ENCODE measurements around the gene TGFBRAP1.
A peak's percentile ranks its signal among the peaks of the same experiment; 100 is the strongest.

Gene TGFBRAP1

GRCh38 chr2:105329561-105330495 is at the start of gene TGFBRAP1:
TSS of gene TGFBRAP1 (minus strand) at chr2:105329735. CDS start at chr2:105308301, 21,434 bp downstream.
- DNase-seq, result peak; percentile 66

- no peak for DNase-seq
Observed at GRCh38 chr2:105378921-105379383, 49.4 kb upstream of the TGFBRAP1 start.

DNA sequence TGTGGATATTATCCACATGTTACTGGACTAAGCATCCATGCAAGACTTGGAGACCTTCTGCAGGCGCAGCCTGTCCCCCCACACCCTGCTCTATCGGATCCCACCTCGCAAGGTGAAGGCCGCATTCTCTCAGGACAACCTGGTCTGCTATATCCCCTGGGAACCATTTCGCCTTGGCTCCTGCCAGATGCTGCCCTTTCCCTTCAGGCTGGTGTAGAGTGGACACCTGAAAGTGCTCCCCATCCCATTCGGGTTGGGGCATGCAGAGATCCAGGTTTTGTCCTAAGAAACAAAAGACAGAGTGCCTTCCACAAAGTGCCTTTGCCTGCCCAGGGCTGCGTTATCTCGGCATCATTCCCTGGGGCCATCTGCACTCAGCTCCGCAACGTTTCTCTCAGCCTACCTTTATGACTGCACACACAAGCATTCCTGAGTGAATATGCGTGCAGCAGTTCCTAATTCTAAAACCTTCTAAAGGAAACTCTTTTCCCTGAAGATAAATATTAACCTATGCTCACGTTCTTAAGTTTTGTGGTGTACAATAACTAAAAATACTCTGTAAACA is 48.8 kb upstream of the TGFBRAP1 start:
- no peak for DNase-seq

GRCh38 chr2:105377871-105378270 is 48.3 kb upstream of the TGFBRAP1 start:
- DNase-seq, result no peak

DNA sequence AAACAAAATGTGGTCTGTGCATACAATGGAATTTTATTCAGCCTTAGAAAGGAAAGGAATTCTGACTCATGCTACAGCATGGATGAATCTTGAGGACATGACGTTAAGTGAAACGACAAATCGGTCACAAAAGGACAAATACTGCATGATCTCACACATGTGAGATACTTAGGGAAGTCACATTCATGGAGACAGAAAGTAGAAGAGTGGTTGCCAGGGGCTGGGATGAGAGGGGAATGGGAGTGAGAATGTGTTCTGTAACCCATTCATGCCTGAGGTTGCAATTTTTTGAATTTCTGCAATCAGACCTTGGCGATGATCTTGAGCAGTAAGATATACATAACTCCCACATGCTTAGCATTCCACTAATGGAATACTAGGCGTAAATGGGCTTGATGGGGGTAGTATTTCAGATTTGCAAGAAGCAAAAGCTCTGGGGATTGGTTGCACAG is 47.3 kb upstream of the TGFBRAP1 start:
- peak; percentile 82 for DNase-seq

- DNase-seq, result no peak
Observed at GRCh38 chr2:105376010-105376409, 46.5 kb upstream of the TGFBRAP1 start.

GRCh38 chr2:105375001-105375561 is 45.5 kb upstream of the TGFBRAP1 start:
- peak; percentile 58 for DNase-seq

- no peak for DNase-seq
Observed at GRCh38 chr2:105373895-105374401, 44.4 kb upstream of the TGFBRAP1 start.

GRCh38 chr2:105373344-105373781 is 43.8 kb upstream of the TGFBRAP1 start:
- DNase-seq, result no peak

DNA sequence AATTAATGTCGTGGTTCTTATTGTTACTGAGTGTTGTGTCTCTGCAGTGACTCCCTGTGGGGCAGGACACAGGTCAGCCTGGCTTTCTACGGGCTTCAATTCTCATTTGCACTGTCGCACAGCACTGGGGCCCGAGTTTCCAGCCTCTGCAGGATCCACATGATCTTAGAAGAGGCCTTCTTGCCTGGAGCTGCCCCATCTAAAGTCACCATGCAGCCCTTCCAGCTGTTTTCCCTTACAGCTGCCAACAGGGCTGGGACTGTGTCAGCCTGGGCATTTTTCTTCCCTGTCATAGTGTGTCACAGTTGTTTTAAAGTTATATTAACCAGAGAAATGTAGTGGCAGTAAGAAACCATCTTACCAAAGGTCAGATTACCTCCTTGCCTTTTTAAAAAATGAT is 42.3 kb upstream of the TGFBRAP1 start:
- DNase-seq, result no peak

DNA sequence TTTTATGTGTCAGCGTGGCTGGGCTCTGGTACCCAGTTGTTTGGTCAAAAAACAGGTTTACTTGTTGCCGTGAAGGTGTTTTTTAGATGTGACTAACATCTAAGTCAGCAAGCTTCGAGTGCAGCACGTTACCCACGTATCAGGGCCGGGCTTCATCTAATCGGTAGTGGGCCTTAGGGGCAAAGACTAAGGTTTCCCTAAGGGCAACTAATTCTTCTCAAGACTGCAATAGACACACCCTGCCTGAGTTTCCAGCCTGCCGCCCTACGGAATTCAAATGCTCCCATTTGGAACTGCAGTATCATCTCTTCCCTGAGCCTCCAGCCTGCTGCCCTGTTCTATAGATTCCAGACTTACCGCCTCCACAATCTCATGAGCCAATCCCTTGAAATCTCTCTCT is 41.6 kb upstream of the TGFBRAP1 start:
- no peak for DNase-seq

- DNase-seq, result peak; percentile 83
Observed at GRCh38 chr2:105369777-105370690, 40.5 kb upstream of the TGFBRAP1 start.

GRCh38 chr2:105368759-105369408 is 39.3 kb upstream of the TGFBRAP1 start:
- DNase-seq, result no peak

DNA sequence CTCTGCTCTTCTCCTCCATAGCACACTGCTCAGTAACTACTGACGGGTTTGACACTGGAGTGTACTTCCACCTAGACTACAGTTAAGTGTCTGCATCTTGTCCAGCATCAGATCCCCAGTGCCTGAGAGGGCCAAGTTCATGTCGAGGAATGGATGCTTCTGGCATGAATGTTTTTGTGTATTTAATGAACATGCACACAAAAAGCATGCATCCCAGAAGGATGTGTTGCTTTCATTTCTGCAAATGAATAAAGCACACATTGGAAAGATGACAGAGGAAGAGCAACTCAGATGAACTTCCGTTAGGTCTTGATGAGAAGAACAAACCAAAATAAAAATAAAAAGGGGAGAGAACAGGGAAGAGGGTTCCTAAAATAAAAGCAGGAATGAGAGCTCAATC is 35.7 kb upstream of the TGFBRAP1 start:
- no peak for DNase-seq

GRCh38 chr2:105364436-105365139 is 35.1 kb upstream of the TGFBRAP1 start:
- peak; percentile 78 for DNase-seq

DNA sequence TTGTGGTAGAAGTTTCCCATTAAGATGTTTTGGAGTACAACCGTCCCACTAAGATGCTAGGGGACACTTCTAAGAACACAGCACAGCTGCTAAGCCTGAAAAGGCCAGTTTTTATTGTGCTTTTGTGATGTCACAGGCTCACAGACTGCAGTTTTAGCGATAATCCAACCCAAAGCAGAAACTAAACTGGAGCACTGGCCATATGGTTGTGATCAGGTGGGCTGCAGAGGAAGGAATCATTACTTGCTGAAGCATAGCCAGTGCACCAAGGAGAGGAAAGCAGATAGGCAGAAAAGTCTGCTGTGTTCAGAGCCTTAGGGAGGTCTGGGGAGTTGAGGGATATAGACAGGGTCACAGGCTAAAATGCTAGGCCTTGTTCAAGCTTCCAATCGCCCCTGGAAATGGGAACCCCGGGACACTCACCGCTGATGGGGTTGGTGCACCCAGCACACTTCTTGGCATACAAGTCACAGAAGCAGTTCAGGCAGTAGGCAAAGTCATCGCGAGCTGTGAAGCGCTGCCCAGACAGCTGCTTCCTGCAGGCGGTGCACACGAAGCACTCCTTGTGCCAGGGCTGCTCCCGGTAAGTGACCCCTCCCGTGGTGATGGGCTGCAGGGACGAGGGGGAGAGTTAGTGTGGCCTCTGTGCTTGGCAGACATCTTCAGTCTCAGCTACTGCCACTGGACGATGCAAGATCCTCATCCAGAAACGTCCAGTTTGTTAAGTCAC is 33.5 kb upstream of the TGFBRAP1 start:
- DNase-seq, result no peak

GRCh38 chr2:105361102-105361889 is 31.8 kb upstream of the TGFBRAP1 start:
- no peak for DNase-seq

DNA sequence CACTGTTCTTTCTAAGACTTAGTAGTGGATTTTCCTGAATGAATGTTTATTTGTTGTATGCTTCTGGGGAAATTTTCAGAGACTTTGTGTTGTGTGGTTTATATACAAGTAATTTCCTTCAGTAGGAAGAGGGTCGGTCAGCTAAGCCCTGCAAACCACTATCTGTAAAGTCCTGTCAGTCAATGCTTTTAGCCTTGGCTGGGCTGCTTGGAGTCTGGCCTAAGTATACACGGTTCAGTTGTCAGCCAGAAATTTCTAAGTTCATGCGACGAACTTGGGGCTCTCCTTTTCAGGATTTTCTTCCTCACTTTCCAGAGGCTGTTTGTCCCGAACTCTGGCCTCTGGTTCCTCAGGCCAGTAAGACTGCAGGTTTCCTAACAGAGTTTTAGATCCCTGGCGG is 29.1 kb upstream of the TGFBRAP1 start:
- no peak for DNase-seq

DNA sequence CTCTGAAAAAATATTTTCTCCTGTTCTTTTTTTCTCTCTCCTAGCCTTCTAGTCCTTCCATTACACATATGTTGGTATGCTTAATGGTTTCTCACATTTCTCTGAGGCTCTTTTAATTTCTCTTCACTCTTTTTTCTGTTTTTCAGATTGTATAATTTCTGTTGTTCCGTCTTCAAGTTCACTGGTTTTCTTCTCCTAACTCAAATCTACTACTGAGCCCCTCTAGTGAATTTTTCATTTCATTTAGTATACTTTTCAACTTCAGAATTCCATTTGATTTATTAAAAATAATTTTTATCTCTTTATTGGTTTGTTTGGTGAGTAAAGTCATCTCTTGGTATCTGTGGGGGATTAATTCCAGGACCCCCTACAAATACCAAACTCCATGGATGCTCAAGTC is 27.6 kb upstream of the TGFBRAP1 start:
- DNase-seq, result no peak

Data from fibroblast of skin of right biceps (primary cell).